NCI-H460 (cell line): ENCODE data around the gene THAP3. TPM values are rescaled to one million over a fixed set of nuclear protein-coding genes. Genes with fewer than 3 reads are reported as not detected.
"Not testable (repeated sequence)": the region's sequence is repeated elsewhere in the genome, so short reads cannot be mapped to it uniquely, and the experiment has no call there.

ENCODE experiments used
- DNase-seq: peaks from one replicate; pipeline ENCODE4 v3.0.0-alpha.2; 2016; ENCODE audit warnings: low read depth; ENCODE audit errors: extremely low read depth
- total RNA-seq: library from RNA; depleted of rRNA; stranded (reverse); fragments of >200 nt; shearing (Covaris generic); gene quantifications from 2 replicates; pipeline ENCODE4 v1.2.3, GENCODE V29; 2014

Gene THAP3
- total RNA-seq, 1 experiment from 2014 or later, result 24.4 TPM

DNA sequence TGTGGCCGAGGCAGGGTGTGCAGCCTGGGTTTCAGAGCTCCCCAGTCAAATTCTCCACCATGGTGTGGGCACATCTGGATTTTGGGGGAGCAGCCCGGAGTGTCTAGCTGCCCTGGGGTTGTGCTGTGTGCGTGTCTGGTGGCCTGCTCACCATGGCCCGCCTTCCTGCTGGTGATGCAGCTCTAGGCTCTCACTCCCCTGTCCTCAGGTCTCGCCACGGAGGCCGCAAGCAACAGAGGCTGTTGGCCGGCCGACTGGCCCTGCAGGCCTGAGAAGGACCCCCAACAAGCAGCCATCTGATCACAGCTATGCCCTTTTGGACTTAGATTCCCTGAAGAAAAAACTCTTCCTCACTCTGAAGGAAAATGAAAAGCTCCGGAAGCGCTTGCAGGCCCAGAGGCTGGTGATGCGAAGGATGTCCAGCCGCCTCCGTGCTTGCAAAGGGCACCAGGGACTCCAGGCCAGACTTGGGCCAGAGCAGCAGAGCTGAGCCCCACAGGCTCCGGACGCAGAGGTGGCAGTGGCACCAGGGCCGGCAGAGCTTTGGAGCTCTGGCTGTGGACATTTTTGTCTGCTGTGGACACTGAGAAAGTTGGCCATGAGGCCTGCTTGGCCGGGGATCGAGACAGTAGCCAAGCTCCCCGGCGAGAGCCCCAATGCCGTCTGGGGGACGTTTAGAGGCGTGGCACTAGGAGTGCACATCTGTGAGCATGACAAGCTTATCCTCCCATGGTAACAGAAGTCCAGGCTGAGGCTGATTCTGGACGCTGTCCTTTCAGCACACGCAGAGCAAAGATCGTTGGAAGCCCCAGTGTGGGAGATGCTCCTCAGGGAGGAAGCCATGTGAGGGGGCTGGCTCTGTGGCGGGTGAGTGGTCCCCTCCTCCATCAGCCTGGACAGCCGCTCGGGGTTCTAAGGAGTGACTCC is 8.2 kb downstream of the THAP3 start:
- no peak for DNase-seq

DNA sequence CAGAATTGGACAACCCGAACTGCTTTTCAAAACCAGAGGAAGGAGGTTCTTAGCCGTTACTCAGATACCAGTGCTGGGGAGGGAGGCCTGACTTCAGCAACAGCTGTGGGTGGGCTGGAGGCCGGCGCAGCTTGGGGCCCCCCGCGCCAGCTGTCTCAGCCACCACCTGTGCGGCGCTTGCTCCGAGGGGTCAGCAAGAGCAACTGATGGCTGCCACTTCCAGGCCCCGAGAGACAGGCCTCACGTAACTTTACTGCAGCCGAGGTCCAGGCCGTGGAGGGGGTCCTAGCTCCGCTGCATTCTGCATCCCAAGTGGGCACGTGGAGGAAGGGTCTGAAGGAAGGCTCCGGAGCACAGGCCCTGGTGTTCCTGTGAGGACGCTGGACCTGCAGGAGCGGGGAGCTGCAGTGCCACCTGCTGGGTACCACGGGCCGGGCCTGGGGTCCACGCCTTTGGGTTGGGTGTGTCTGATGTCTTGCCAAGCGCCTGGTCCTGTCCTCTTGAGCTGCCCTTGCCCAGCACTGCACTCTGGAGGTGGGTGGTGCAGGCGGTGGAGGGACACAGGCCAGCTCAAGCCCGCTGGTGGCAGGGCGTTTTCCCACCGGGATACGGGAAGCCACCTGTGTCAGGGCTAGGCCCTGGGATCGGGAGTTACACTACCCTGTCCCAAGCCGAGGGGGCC is 9.8 kb downstream of the THAP3 start:
- peak; percentile 26 for DNase-seq

DNA sequence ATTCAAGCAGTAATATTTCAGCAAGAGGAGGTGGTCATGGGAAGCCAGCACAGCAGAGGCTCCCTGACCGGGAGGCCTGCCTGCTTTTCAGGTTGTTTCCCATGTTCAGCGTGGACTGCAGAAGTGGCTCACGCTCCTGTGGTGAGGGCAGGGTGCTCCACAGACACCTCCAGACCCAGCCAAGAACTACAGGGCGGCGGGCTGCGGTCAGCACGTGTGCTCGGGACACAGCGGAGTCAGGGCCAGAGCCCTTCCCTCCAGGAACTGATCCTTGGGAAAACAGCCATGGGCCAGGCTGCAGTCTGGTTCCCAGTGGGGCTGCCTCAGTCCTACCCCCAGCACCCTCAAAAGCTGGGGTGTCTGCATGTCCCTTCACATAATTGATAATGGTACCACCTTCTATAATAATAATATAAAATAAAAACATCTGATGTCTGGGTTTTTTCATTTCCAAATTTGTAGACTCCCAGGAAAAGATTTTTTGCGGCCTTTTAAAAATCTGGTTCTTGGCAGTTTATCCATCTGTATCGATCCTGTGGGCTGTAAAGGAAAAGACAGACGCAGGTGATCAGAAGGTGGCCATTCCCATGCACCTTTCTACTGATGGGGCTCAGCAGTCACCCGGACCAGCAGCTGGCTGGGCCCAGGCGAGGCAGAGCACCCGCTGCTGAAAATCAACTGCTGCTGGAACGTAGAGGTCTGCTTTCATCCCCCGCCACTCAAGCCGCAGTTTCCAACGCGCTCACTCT is 10.7 kb downstream of the THAP3 start:
- DNase-seq, result no peak

DNA sequence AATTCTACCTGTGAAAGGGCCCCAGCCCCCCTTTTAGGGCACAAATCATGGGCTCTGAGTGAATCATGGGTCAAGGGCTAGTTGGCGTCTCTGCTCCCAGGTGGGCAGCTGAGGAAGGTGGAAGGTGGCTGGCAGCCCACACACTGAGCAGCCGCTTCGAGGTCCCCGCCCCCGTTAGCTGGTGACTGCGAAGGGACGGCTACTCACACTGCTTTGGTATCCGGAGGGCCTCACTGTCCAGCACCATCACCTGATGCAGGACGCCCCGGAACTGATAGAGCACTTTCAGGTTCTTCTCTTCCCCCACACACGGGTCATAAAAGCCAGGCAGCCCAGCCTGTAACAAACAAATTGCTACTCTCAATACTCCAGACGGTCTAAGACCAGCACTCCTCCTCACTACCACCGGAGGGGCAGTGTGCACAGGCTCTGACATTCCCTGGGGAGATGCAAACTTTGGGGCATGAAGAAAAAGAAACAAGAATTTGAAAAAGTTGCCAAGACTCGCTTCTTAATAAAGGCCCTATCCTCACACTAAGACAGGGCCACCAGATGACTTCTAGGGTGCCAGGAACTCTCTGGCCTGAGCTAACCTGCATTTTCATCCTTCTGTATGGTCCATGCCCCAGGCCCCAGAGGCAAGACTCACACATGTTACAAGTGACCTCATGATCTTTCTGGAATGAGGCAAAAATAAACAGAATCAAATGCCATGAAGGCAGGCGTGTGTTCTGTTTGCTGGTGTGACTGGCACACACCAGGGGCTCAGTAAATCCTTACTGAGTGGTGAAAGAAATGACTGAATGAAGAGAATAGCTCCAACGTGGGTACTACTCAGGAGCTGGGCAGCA is 11.5 kb downstream of the THAP3 start:
- DNase-seq, result no peak

DNA sequence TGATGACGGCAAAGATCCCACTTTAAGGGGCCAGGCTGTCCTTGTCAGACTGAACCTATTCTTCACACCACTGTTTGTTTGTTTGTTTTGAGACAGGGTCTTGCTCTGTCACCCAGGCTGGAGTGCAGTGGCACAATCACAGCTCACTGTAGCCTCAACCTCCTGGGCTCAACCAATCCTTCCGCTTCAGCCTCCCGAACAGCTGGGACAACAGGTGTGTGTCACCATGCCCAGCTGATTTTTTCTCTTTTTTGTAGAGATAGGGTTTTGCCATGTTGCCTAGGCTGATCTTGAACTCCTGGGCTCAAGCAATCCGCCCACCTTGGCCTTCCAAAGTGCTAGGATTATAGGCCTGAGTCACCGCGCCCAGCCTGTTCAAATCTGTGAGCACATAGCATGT is 12.1 kb downstream of the THAP3 start:
- not testable (repeated sequence) for DNase-seq

DNA sequence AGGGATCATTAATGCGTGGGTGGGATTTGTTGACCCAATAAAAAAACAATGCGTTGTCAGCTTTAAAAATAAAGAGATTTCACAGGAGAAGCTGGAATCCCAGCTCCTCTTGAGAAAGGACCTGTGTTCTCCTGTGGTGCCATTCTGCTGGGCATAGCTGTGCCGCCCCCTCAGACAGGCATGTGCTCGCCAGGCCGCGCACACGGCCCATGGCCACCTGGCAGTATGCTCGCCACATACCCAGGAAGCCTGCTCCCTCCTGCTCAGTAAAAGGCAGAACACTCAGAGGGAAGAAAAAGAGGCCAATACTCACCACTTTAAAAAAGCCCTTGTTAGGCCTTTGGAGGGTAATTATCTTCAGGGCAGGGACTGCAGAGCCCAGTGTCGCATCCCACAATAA is 13.1 kb downstream of the THAP3 start:
- DNase-seq, result no peak

DNA sequence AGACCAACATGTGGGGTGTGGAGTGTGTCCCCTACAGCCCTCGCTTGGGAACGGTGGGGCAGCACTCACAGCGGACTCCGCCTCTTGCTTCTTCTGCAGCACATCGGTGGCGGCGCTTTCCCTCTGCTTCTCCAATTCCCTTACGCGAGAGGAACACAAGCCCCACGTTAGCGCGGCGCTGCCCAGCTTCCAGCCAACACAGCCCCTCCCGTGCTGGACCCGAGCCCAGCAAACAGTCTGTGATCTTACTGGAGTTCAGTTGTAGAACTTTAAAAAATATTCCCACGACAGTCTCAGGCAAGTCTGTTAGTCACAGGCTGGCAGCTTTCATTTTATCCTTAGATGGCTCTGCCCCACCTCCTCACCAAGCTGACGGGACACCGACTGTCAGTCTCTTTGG is 13.6 kb downstream of the THAP3 start:
- no peak for DNase-seq

DNA sequence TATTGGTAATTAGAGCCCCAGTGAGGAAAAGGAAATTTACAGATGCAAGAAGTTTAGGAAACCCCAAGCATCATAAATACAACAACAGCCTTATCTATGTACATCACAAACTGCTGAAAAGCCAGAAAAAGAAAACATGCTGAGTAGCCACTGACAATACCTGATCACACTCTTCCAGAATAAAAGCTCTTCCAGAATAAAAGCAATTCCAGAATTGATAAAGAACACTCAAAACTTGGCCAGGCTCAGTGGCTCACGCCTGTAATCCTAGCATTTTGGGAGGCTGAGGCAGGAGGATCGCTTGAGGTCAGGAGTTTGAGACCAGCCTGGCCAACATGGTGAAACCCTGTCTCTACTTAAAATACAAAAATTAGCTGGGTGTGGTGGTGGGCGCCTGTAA is 16.2 kb downstream of the THAP3 start:
- not testable (repeated sequence) for DNase-seq

DNA sequence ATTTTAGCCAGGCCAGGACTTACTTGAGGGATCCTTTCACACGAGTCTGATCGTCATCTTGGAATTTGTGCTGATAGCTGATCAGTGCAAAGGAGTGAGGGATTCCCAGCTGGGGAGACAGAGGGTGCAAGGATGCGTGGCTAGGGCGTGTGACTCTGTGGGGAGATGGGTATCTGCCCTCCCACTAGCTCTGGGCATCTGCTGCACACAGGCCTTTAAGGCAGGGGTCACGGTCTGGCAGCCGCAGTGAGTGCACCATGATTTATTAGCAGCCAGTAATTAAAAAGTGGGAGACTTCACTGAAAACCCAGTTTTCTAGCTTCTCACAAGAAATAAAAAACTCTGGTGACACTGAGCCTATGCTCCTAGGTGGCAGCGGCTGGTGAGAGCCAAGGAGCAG is 20.4 kb downstream of the THAP3 start:
- DNase-seq, result no peak

DNA sequence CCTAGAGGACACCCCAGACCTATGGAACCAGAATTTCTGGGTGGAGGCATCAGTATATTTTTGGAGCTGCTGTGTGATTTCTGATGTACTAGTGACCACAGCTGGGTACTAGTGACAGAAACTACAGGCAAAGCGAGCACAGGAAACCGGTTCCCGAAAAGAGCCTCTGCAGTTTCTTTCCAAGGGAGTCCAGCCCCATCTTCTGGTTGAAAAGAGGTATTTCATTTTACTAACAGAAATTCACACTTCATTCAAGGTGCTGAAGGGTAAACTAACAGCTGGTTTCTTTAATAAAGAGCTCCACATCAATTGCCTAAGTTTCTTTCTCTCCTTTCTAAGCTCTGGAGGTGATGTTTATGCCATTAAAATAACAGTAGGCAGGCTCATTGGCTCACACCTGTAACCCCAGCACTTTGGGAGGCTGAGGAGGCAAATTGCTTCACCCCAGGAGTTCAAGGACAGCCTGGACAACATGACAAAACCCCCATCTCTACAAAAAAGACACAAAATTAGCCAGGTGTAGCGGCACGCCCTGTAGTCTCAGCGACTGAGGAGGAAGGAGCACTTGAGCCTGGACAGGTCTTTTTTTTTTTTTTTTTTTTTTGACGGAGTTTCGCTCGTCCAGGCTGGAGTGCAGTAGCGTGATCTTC is 22.0 kb downstream of the THAP3 start:
- DNase-seq, result peak; percentile 18

DNA sequence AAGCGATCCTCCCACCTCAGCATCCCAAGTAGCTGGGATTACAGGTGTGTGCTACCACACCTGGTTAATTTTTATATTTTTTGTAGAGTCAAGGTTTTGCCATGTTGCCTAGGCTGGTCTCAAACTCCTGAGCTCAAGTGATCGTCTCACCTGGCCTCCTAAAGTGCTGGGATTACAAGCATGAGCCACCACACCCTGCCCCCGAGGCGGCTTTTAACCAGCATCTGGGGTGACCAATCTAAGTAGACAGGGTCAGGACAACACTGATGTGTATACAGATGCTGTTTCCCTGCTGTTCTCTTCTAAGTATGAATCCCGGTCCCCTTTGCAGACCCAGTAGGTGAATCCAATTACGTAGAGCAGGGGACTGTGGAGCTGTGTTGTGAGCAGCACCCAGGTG is 23.9 kb downstream of the THAP3 start:
- DNase-seq, result no peak

DNA sequence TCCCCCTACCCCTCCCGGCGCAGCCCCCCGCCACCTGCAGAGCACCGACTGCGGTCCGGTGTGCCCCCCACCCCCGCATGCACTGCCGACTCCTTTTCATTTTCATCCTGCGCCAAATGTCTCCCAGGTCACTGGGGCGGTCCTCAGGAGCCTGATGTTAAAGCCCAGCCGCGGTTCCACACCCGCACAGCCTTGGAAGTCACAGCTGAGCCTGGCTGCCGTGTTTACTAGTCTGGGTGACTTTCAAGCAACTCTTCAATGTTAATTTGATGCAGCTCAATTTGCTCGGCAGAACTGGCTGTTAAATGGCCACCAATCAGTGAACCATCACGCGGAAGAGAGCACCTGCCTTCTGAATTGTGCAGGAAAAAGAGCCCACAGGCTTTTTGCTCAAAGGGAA is 27.2 kb downstream of the THAP3 start:
- DNase-seq, result no peak

DNA sequence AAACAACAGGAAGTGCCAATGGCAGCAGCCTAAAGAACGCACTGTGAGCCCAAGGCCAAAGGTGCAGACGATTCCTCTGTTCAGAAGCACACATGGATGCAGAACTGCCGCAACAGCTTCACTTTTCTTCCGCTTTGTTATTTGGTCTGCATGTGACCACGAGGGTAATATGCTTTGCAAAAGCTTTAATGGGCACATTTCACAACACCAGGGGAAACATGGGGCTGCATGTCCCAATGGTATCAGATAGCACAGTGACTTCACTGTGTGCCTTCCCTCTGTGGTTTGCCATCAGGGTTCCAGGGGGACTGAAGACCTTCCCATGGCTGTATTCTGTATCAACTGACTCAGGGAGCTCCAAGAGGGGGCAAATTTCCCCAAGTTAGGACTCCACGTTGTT is 28.3 kb downstream of the THAP3 start:
- no peak for DNase-seq

DNA sequence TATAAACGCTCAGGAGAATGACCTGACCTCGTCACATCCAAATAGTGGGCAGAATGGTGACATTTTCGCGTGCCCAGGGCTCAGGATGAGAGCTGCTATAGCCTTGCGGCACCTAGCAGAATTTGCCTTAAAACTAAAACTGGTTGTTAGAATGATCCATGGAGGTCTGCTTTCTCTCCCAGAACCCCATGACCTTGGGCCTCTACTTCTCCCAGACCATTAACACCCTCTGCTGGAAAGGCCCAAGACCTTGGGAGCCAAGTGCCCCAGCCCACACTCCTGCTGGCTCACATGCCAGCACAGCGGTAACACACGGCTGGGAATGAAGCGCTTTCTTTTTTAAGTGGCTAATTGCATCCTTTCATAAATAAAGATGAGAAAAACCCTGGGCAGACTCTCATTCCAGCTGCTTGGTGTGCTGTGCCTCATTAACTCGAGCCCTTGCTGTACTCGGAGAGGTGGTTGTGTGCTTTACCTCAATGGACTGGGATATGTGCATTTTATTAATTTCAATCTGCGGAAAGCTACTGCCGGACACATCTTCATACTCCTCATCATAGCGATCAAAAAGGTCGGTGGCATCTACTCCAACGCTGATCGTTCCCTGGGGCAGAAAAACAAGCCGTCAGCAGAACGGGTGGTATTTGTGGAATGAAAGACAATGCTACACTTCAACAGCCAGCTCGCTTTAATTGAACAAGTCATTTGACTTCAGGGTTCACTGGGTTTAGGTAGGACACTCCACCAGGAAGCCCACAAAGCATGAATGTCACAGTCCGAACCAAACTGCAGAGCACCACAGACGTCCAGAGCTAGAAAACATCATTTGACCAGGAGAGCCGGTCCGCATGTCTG is 29.0 kb downstream of the THAP3 start:
- DNase-seq, result no peak

DNA sequence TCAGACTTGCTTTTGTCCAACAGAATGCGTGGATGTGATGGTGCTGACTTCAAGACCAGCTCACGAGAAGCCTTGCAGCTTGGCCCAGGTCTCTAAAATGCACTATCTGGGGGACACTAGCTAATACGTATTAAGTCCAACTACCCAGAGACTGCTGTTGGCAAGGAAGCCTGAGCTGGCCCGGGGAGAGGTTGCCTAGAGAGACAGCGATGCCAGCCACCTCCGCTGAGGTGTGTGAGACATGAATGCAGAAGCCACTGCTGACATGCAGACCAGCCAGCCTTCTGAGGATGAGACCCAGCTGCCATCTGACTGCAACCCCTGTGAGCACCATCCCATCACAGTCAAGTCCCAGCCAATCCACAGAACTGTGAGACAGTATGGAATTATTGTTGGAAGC is 32.5 kb downstream of the THAP3 start:
- no peak for DNase-seq

DNA sequence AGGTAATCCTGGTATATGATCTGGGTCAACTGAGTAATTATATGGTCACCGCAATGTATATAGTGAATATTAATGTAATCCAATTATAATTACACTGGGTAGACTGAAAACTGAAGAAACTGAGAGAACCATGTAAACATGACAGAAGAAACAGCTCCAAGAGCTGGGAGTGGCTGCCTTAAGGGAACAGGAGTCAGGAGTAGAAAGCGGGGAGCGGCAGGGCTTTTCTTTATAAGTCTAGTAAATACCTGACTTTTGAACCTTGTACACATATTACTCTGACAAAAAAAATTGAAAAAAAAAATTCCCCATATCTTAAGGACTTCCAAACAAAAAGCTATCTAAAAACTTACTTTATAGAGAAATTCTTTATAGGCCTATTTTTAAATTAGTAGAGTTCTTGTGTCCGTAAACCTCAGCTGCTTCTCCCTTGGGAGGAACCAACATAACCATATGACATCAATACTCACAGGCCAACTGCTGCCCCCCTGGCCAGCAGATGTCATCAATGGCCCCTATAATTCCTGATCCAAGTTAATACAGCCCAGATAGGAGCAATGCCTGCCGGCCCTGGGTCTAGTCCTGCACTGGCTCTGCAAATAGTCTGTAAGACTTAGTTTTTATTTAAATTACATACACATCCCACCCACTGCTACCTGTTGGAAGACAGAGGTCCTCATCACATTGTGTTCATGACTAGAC is 33.8 kb downstream of the THAP3 start:
- no peak for DNase-seq

DNA sequence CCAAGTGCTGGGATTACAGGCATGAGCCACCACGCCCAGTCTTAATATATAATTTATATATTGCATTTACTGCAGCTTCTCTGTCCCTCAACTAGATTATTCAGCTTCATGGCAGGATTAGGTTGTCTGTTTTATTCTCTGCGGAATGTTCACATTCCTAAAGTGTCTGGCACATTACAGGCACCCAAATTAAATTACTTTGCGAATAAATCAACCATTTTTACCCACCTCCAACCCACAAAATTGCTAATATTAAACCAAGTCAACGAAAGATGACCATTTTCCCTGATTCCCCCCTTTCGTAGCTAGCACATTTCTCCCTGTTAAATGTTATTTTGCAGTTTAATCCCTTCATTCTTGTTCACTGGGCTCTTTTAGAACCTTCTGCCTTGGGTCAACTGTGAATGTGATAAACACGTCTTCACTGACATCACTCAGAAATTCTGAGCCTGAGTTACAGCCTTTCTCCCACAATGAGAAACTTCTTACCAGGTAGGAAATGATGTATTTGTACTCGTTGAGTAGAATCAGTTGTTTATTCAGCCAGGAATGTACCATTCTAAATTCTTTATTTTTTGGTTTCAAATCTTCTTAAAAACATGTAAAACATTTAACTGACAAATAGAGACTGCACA is 35.9 kb downstream of the THAP3 start:
- DNase-seq, result no peak

DNA sequence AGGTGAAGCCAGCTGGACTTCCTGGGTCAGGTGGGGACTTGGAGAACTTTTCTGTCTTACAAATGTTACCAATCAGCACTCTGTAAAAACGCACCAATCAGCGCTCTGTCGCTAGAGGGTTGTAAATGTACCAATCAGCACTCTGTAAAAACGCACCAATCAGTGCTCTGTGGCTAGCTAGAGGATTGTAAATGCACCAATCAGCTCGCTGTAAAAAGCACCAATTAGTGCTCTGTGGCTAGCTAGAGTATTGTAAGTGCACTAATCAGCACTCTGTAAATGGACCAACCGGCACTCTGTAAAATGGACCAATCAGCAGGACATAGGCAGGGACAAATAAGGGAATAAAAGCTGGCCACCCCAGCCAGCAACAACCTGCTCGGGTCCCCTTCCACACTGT is 37.8 kb downstream of the THAP3 start:
- DNase-seq, result not testable (repeated sequence)
